NCI-H2107 treated with DMSO at 0.1 percent for 48 hours (cell line): ENCODE results near the gene C2orf92.
"Not testable (repeated sequence)": the region's sequence is repeated elsewhere in the genome, so short reads cannot be mapped to it uniquely, and the experiment has no call there.

Experiments used
- DNase-seq: peaks from one replicate; lab custom pipeline; 2025; ENCODE audit not compliant: unreplicated experiment; lab: John Stamatoyannopoulos, UW

Gene C2orf92

GRCh38 chr2:97669448-97669847 lies at the start of gene C2orf92:
C2orf92 (plus strand) TSS chr2:97669713; CDS start chr2:97669789, 76 bp downstream.
- DNase-seq, result no peak

GRCh38 chr2:97620492-97620891 lies 49.0 kb upstream of the C2orf92 start:
- not testable (repeated sequence) for DNase-seq

- DNase-seq, result not testable (repeated sequence)
Measured at GRCh38 chr2:97622976-97623375, 46.5 kb upstream of the C2orf92 start.

GRCh38 chr2:97625354-97626048 lies 44.0 kb upstream of the C2orf92 start:
- DNase-seq, result not testable (repeated sequence)

GRCh38 chr2:97626049-97626430 lies 43.5 kb upstream of the C2orf92 start:
- DNase-seq, result not testable (repeated sequence)

GRCh38 chr2:97644023-97644717 lies 25.3 kb upstream of the C2orf92 start:
- DNase-seq, result no peak

GRCh38 chr2:97645112-97645694 lies 24.3 kb upstream of the C2orf92 start:
- peak; percentile 30 for DNase-seq

GRCh38 chr2:97645695-97646629 lies 23.6 kb upstream of the C2orf92 start, which contains the start of gene COX5B:
COX5B (plus strand) TSS chr2:97646062; CDS start chr2:97646087, 25 bp downstream.
- DNase-seq, result peak; percentile 96

- no peak for DNase-seq
Measured at GRCh38 chr2:97646977-97647376, 22.5 kb upstream of the C2orf92 start.

GRCh38 chr2:97651114-97651513 lies 18.4 kb upstream of the C2orf92 start:
- DNase-seq, result no peak

- no peak for DNase-seq
Measured at GRCh38 chr2:97653473-97653872, 16.0 kb upstream of the C2orf92 start.

GRCh38 chr2:97653874-97654273 lies 15.6 kb upstream of the C2orf92 start:
- no peak for DNase-seq

GRCh38 chr2:97654309-97654708 lies 15.2 kb upstream of the C2orf92 start:
- no peak for DNase-seq

GRCh38 chr2:97654791-97655190 lies 14.7 kb upstream of the C2orf92 start:
- DNase-seq, result no peak

GRCh38 chr2:97656129-97656755 lies 13.3 kb upstream of the C2orf92 start:
- no peak for DNase-seq

- no peak for DNase-seq
Measured at GRCh38 chr2:97656905-97657587, 12.5 kb upstream of the C2orf92 start.

- no peak for DNase-seq
Measured at GRCh38 chr2:97657986-97658690, 11.4 kb upstream of the C2orf92 start.

GRCh38 chr2:97658691-97659157 lies 10.8 kb upstream of the C2orf92 start:
- no peak for DNase-seq
